ENCODE data around the gene AOX1. TPM values are rescaled to one million over a fixed set of nuclear protein-coding genes. Genes with fewer than 3 reads are reported as not detected.

The AOX1 gene
- total RNA-seq, 1 experiment from 2014 or later: 5.1 TPM

GRCh38 chr2:200667413-200667812 lies 81.6 kb downstream of the AOX1 start:
- no peaks in the 10 kb centered on the region for H3K79me2 ChIP-seq (ENCODE audit: low read depth)
- H3K9me2 ChIP-seq (ENCODE audit: insufficient read depth): 0 out of 2 replicates have a peak, but pooled peaks cover 6% of the 10 kb centered on the region
- no peaks in the 10 kb centered on the region for H4K20me1 ChIP-seq (ENCODE audit: insufficient read depth)
- no peak overlapping the region for H3K4me2 ChIP-seq
- BruUV-seq (replicated peaks): no TSS peak
- H3F3A ChIP-seq (ENCODE audit: insufficient read depth, low read depth): peaks cover 13% of the 10 kb centered on the region
- ChIA-PET CTCF (interaction anchor here (0.7 kb wide), 1 partner anchor 52 kb away, joined by 4 read pairs; no protein-coding TSS in a partner anchor), POLR2A (ENCODE audit: unreplicated experiment) (no interaction called here)
- H2AFZ ChIP-seq: no peak overlapping the region
- DNase-seq: no peak
- no peaks in the 10 kb centered on the region for H3K27me3 ChIP-seq (ENCODE audit: insufficient read depth, low read depth)
- intact Hi-C loops (cut with micrococcal nuclease; ENCODE audit: unreplicated experiment): no loop called here
- H3K36me3 ChIP-seq (ENCODE audit: low read depth): no peaks in the 10 kb centered on the region
- H3K9me3 ChIP-seq (ENCODE audit: insufficient read depth, low read depth): no peaks in the 10 kb centered on the region
- no peak for TF ChIP-seq CTCF (conservative IDR thresholded peaks at IDR 0.05)
- no peak for TF ChIP-seq EZH2 (IDR thresholded peaks at IDR 0.05; ENCODE audit: low read depth)
- H3K4me1 ChIP-seq (replicated peaks; ENCODE audit: insufficient read depth): peaks cover 31% of the 10 kb centered on the region
- no peak overlapping the region for H3K4me3 ChIP-seq
- H3K27ac ChIP-seq: no peak overlapping the region

GRCh38 chr2:200668478-200668877 lies 82.7 kb downstream of the AOX1 start:
- Histone ChIP-seq H3K4me2 (no peak overlapping the region), H2AFZ (no peak overlapping the region), H3K27me3 (ENCODE audit: insufficient read depth, low read depth) (no peaks in the 10 kb centered on the region), H4K20me1 (ENCODE audit: insufficient read depth) (no peaks in the 10 kb centered on the region), H3K36me3 (ENCODE audit: low read depth) (no peaks in the 10 kb centered on the region), H3K4me1 (replicated peaks; ENCODE audit: insufficient read depth) (peaks cover 22% of the 10 kb centered on the region), H3K27ac (no peak overlapping the region), H3K9me3 (ENCODE audit: insufficient read depth, low read depth) (no peaks in the 10 kb centered on the region), H3K79me2 (ENCODE audit: low read depth) (no peaks in the 10 kb centered on the region), H3K9me2 (ENCODE audit: insufficient read depth) (0 out of 2 replicates have a peak, but pooled peaks cover 6% of the 10 kb centered on the region), H3K4me3 (no peak overlapping the region), H3F3A (ENCODE audit: insufficient read depth, low read depth) (peaks cover 5% of the 10 kb centered on the region)
- POLR2A ChIA-PET (ENCODE audit: unreplicated experiment): no interaction called here
- intact Hi-C loops (cut with micrococcal nuclease; ENCODE audit: unreplicated experiment): no loop called here
- no peak for DNase-seq
- TF ChIP-seq CTCF (conservative IDR thresholded peaks at IDR 0.05) (no peak), EZH2 (IDR thresholded peaks at IDR 0.05; ENCODE audit: low read depth) (no peak)
- BruUV-seq (replicated peaks): no TSS peak
- CTCF ChIA-PET: no interaction called here

GRCh38 chr2:200669308-200669707 lies 83.5 kb downstream of the AOX1 start:
- intact Hi-C loops (cut with micrococcal nuclease; ENCODE audit: unreplicated experiment): no loop called here
- ChIA-PET CTCF (no interaction called here), POLR2A (ENCODE audit: unreplicated experiment) (no interaction called here)
- Histone ChIP-seq H3K9me3 (ENCODE audit: insufficient read depth, low read depth) (no peaks in the 10 kb centered on the region), H3K4me1 (replicated peaks; ENCODE audit: insufficient read depth) (peaks cover 14% of the 10 kb centered on the region), H3K27ac (no peak overlapping the region), H3K27me3 (ENCODE audit: insufficient read depth, low read depth) (no peaks in the 10 kb centered on the region), H3K79me2 (ENCODE audit: low read depth) (no peaks in the 10 kb centered on the region), H3K36me3 (ENCODE audit: low read depth) (no peaks in the 10 kb centered on the region), H3K4me3 (no peak overlapping the region), H4K20me1 (ENCODE audit: insufficient read depth) (no peaks in the 10 kb centered on the region), H3K9me2 (ENCODE audit: insufficient read depth) (0 out of 2 replicates have a peak, but pooled peaks cover 6% of the 10 kb centered on the region), H2AFZ (no peak overlapping the region), H3K4me2 (no peak overlapping the region), H3F3A (ENCODE audit: insufficient read depth, low read depth) (no peaks in the 10 kb centered on the region)
- no TSS peak for BruUV-seq (replicated peaks)
- TF ChIP-seq EZH2 (IDR thresholded peaks at IDR 0.05; ENCODE audit: low read depth) (no peak), CTCF (conservative IDR thresholded peaks at IDR 0.05) (no peak)
- DNase-seq: no peak

Measured in PC-9 (cell line).